ENCODE measurements around the gene ZBTB32.

The ZBTB32 gene

GRCh38 chr19:35740108-35740422 is 35.7 kb downstream of the ZBTB32 start:
- 0 out of 2 replicates have a peak overlapping the region, but pooled peaks have one; percentile 29 for H3K27ac ChIP-seq (ENCODE audit: low read depth, low read length)

GRCh38 chr19:35740423-35741202 is 36.3 kb downstream of the ZBTB32 start:
- peak; percentile 60 for TF ChIP-seq CTCF (IDR thresholded peaks at IDR 0.05; ENCODE audit: low read depth, low read length, poor library complexity, severe bottlenecking)
- TF ChIP-seq EZH2phosphoT487 (IDR thresholded peaks at IDR 0.05; ENCODE audit: borderline replicate concordance, low read length): no peak
- peaks cover under 1% of the 10 kb centered on the region for H3K79me2 ChIP-seq (ENCODE audit: control insufficient read depth, low read length)
- peaks cover 16% of the 10 kb centered on the region for H3F3A ChIP-seq (ENCODE audit: control insufficient read depth, insufficient read depth)
- no peaks in the 10 kb centered on the region for H3K27me3 ChIP-seq (ENCODE audit: control insufficient read depth, low read length)
- no peaks in the 10 kb centered on the region for H3K9me2 ChIP-seq (replicated peaks; ENCODE audit: control insufficient read depth, low read length)
- H3K4me3 ChIP-seq (ENCODE audit: low read length): peak overlapping the region; percentile 87
- H3K4me1 ChIP-seq (ENCODE audit: control insufficient read depth, low read length): peaks cover 50% of the 10 kb centered on the region
- H3K36me3 ChIP-seq (ENCODE audit: control insufficient read depth, low read length): peaks cover 38% of the 10 kb centered on the region
- H3K27ac ChIP-seq (ENCODE audit: low read depth, low read length): peak overlapping the region; percentile 67
- no peaks in the 10 kb centered on the region for H4K20me1 ChIP-seq (ENCODE audit: control insufficient read depth, insufficient read depth, low read depth, low read length)
- peak overlapping the region; percentile 95 for H3K4me2 ChIP-seq (ENCODE audit: low read length)
- H3K9me3 ChIP-seq (ENCODE audit: control insufficient read depth, insufficient read depth, low read length): peaks cover 5% of the 10 kb centered on the region; the same call in 1 of the 2 replicates

More at GRCh38 chr19:35740108-35740422, 35.7 kb downstream of the ZBTB32 start:
- Histone ChIP-seq H3K9me3 (ENCODE audit: control insufficient read depth, insufficient read depth, low read length) (peaks cover 5% of the 10 kb centered on the region; the same call in 1 of the 2 replicates), H3K36me3 (ENCODE audit: control insufficient read depth, low read length) (peaks cover 41% of the 10 kb centered on the region), H3K79me2 (ENCODE audit: control insufficient read depth, low read length) (no peaks in the 10 kb centered on the region), H3K27me3 (ENCODE audit: control insufficient read depth, low read length) (no peaks in the 10 kb centered on the region), H4K20me1 (ENCODE audit: control insufficient read depth, insufficient read depth, low read depth, low read length) (no peaks in the 10 kb centered on the region), H3K4me1 (ENCODE audit: control insufficient read depth, low read length) (peaks cover 50% of the 10 kb centered on the region), H3K9me2 (replicated peaks; ENCODE audit: control insufficient read depth, low read length) (no peaks in the 10 kb centered on the region), H3K4me3 (ENCODE audit: low read length) (peak overlapping the region; percentile 87), H3F3A (ENCODE audit: control insufficient read depth, insufficient read depth) (peaks cover 16% of the 10 kb centered on the region), H3K4me2 (ENCODE audit: low read length) (peak overlapping the region; percentile 95)
- TF ChIP-seq EZH2phosphoT487 (IDR thresholded peaks at IDR 0.05; ENCODE audit: borderline replicate concordance, low read length): no peak
- peak; percentile 10 for TF ChIP-seq CTCF (IDR thresholded peaks at IDR 0.05; ENCODE audit: low read depth, low read length, poor library complexity, severe bottlenecking)

GRCh38 chr19:35741203-35741515 is 36.8 kb downstream of the ZBTB32 start:
- Histone ChIP-seq H3K9me3 (ENCODE audit: control insufficient read depth, insufficient read depth, low read length) (peaks cover 5% of the 10 kb centered on the region; the same call in 1 of the 2 replicates), H4K20me1 (ENCODE audit: control insufficient read depth, insufficient read depth, low read depth, low read length) (no peaks in the 10 kb centered on the region), H3K79me2 (ENCODE audit: control insufficient read depth, low read length) (peaks cover 6% of the 10 kb centered on the region), H3K27me3 (ENCODE audit: control insufficient read depth, low read length) (no peaks in the 10 kb centered on the region), H3K36me3 (ENCODE audit: control insufficient read depth, low read length) (peaks cover 37% of the 10 kb centered on the region), H3K27ac (ENCODE audit: low read depth, low read length) (peak overlapping the region; percentile 67), H3K9me2 (replicated peaks; ENCODE audit: control insufficient read depth, low read length) (no peaks in the 10 kb centered on the region), H3K4me1 (ENCODE audit: control insufficient read depth, low read length) (peaks cover 53% of the 10 kb centered on the region), H3K4me3 (ENCODE audit: low read length) (peak overlapping the region; percentile 87), H3K4me2 (ENCODE audit: low read length) (peak overlapping the region; percentile 95), H3F3A (ENCODE audit: control insufficient read depth, insufficient read depth) (peaks cover 15% of the 10 kb centered on the region)
- TF ChIP-seq CTCF (IDR thresholded peaks at IDR 0.05; ENCODE audit: low read depth, low read length, poor library complexity, severe bottlenecking): peak; percentile 19
- TF ChIP-seq EZH2phosphoT487 (IDR thresholded peaks at IDR 0.05; ENCODE audit: borderline replicate concordance, low read length): no peak
